GM23338 (cell line): ENCODE data around the gene PEAK3.

Experiments used
- EZH2 ChIP-seq: fragments of 200-600 bp; sonication (generic); IDR thresholded peaks from one replicate; pipeline ENCODE4 v1.8.0; 2017; ENCODE audit warnings: antibody characterized with exemption, mild to moderate bottlenecking, low read depth; ENCODE audit not compliant: unreplicated experiment
- EZH2phosphoT487 ChIP-seq: fragments of 200-600 bp; sonication (generic); IDR thresholded peaks from one replicate; pipeline ENCODE4 v1.8.1; 2018; ENCODE audit warnings: antibody characterized with exemption; ENCODE audit not compliant: unreplicated experiment
- JUNB ChIP-seq: IDR thresholded peaks from one replicate; pipeline ENCODE4 v1.6.1; 2016; ENCODE audit warnings: antibody characterized with exemption; ENCODE audit not compliant: unreplicated experiment
- POLR2AphosphoS5 ChIP-seq: IDR thresholded peaks from 2 replicates; pipeline ENCODE4 v1.6.1; 2016; ENCODE audit warnings: antibody characterized with exemption, low read depth
- TF ChIP-seq, protein P1 (sequence below), 2 experiments: fragments of 200-600 bp in 1 of 2; sonication (generic) in 1 of 2; conservative IDR thresholded peaks; 2 replicates each; pipeline versions ENCODE4 v1.5.1 to v1.6.1; 2016 to 2017; ENCODE audit warnings: antibody characterized with exemption in 2 of 2, low read depth in 2 of 2, mild to moderate bottlenecking in 2 of 2, moderate library complexity in 1 of 2
- TF ChIP-seq, protein P2 (sequence below): IDR thresholded peaks from one replicate; pipeline ENCODE4 v1.6.1; 2018; ENCODE audit warnings: antibody characterized with exemption; ENCODE audit not compliant: unreplicated experiment
- TF ChIP-seq, protein P3 (sequence below): IDR thresholded peaks from 2 replicates; pipeline ENCODE4 v1.6.1; 2016; ENCODE audit warnings: antibody characterized with exemption

DNA sequence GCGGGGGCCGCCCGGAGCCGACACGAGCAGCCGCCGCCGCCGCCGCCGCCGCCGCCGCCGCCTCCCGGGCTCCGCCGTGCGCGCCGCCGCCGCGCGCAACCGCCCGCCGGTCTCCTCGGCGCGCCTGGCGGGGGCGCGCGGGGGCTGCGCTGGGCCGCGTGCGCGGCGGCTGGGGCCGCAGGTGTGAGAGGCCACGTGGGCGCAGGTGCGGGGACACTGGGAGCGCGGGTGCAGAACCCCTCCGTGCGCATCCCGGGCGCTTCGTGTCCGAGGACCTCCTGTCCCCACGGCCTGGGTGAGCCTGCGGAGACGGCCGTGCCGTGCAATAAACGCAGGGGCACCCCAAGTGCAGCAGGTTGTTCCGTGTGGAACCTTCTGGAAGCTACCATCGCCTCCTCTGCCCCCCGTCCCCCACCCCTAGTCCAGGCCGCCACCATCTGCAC, 26.2 kb upstream of the PEAK3 start, which contains the start of gene LINGO3:
- TF ChIP-seq, protein P1, sequence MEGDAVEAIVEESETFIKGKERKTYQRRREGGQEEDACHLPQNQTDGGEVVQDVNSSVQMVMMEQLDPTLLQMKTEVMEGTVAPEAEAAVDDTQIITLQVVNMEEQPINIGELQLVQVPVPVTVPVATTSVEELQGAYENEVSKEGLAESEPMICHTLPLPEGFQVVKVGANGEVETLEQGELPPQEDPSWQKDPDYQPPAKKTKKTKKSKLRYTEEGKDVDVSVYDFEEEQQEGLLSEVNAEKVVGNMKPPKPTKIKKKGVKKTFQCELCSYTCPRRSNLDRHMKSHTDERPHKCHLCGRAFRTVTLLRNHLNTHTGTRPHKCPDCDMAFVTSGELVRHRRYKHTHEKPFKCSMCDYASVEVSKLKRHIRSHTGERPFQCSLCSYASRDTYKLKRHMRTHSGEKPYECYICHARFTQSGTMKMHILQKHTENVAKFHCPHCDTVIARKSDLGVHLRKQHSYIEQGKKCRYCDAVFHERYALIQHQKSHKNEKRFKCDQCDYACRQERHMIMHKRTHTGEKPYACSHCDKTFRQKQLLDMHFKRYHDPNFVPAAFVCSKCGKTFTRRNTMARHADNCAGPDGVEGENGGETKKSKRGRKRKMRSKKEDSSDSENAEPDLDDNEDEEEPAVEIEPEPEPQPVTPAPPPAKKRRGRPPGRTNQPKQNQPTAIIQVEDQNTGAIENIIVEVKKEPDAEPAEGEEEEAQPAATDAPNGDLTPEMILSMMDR (conservative IDR thresholded peaks at IDR 0.05; ENCODE audit: low read depth in 2 of 2) = no peak
- TF ChIP-seq POLR2AphosphoS5 (no peak), EZH2 (no peak), EZH2phosphoT487 (no peak), JUNB (no peak)
- TF ChIP-seq, protein P2, sequence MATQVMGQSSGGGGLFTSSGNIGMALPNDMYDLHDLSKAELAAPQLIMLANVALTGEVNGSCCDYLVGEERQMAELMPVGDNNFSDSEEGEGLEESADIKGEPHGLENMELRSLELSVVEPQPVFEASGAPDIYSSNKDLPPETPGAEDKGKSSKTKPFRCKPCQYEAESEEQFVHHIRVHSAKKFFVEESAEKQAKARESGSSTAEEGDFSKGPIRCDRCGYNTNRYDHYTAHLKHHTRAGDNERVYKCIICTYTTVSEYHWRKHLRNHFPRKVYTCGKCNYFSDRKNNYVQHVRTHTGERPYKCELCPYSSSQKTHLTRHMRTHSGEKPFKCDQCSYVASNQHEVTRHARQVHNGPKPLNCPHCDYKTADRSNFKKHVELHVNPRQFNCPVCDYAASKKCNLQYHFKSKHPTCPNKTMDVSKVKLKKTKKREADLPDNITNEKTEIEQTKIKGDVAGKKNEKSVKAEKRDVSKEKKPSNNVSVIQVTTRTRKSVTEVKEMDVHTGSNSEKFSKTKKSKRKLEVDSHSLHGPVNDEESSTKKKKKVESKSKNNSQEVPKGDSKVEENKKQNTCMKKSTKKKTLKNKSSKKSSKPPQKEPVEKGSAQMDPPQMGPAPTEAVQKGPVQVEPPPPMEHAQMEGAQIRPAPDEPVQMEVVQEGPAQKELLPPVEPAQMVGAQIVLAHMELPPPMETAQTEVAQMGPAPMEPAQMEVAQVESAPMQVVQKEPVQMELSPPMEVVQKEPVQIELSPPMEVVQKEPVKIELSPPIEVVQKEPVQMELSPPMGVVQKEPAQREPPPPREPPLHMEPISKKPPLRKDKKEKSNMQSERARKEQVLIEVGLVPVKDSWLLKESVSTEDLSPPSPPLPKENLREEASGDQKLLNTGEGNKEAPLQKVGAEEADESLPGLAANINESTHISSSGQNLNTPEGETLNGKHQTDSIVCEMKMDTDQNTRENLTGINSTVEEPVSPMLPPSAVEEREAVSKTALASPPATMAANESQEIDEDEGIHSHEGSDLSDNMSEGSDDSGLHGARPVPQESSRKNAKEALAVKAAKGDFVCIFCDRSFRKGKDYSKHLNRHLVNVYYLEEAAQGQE = no peak
- TF ChIP-seq, protein P3, sequence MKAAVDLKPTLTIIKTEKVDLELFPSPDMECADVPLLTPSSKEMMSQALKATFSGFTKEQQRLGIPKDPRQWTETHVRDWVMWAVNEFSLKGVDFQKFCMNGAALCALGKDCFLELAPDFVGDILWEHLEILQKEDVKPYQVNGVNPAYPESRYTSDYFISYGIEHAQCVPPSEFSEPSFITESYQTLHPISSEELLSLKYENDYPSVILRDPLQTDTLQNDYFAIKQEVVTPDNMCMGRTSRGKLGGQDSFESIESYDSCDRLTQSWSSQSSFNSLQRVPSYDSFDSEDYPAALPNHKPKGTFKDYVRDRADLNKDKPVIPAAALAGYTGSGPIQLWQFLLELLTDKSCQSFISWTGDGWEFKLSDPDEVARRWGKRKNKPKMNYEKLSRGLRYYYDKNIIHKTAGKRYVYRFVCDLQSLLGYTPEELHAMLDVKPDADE = no peak
